ENCODE measurements around the gene XPA. TPM values are rescaled to one million over a fixed set of nuclear protein-coding genes. Genes with fewer than 3 reads are reported as not detected.

Gene XPA
- total RNA-seq, 2 donors from 2014 or later: 15.1 to 18.8 TPM

GRCh38 chr9:97627624-97628023, 69.5 kb downstream of the XPA start:
- intact Hi-C loops (cut with DNase I): no loop called here
- no peak for DNase-seq (ENCODE audit: low spot score)

GRCh38 chr9:97625620-97626019, 71.5 kb downstream of the XPA start:
- no peak for DNase-seq (ENCODE audit: low spot score)
- intact Hi-C loops (cut with DNase I): no loop called here

Other genes with a start within 250 kb of the XPA start
- gene TMOD1, start 195.7 kb downstream of the XPA start, total RNA-seq: 10 to 100 TPM; 57.8 to 72.1 TPM
- gene TSTD2, start 64.0 kb downstream of the XPA start, total RNA-seq: 10 to 100 TPM; 16.9 to 18.6 TPM
- 10 to 100 TPM; 19.6 to 24.7 TPM for gene NCBP1, start 63.5 kb downstream of the XPA start, total RNA-seq
- not detected for gene FOXE1, start 155.9 kb upstream of the XPA start, total RNA-seq
- gene TRMO, start 225.2 kb upstream of the XPA start, total RNA-seq: 1 to 10 TPM; 7.0 to 8.7 TPM
- gene HEMGN, start 240.8 kb upstream of the XPA start, total RNA-seq: under 1 TPM; 0.33 to 0.83 TPM

Measured in posterior vena cava (tissue), 2 donors.